Heart left ventricle (tissue), 13 donors: ENCODE results near the gene GBA3.

Experiments used
- POLR2A ChIP-seq, 2 donors: fragments of 450-650 bp; IDR thresholded peaks; one replicate each; pipeline ENCODE4 v1.6.1; 2017; ENCODE audit warnings: antibody characterized with exemption in 2 of 2, mild to moderate bottlenecking in 2 of 2, moderate library complexity in 2 of 2
- TF ChIP-seq, protein P1 (sequence below), 12 donors: fragments of 200-600 bp; sonication (generic) in 4 of 12; IDR thresholded peaks; one replicate each; pipeline versions ENCODE4 v1.5.0 to v1.8.0; 2018 to 2022; ENCODE audit warnings: antibody characterized with exemption in 12 of 12, mild to moderate bottlenecking in 5 of 12
- donor health status: ischemic (EF 13 %, LVEDD 7.1; RV severe dilation, severe dysfunction).
- donor health status: DM: no; HTN: yes; CAD: no.
- donor health status: DM: no; HTN: no; CAD: no.
- donor health status: ischemic (EF 25% LVEDD 6.9; RV normal size, moderate dysfunction).
- donor health status: ischemic (EF 25% LVEDD 5.7; RV mildly dilated, moderate dysfunction).
- donor health status: ischemic (EF 35%, LVEDD 5.7; RV mildly dilated, moderate dysfunction).
- donor health status: nonischemic (EF 11% LVEDD 7.7; RV severe dilation, severe dysfunction).
- donor health status: DM: yes; HTN: yes; CAD: no.
- donor health status: PGD.
- donor health status: ischemic (EF 29% LVEDD 5.4; RV normal size, mild dysfunction).
- donor health status: nonischemic (EF 23%, LVEDD 6.1; RV moderate dilation, normal function).

DNA sequence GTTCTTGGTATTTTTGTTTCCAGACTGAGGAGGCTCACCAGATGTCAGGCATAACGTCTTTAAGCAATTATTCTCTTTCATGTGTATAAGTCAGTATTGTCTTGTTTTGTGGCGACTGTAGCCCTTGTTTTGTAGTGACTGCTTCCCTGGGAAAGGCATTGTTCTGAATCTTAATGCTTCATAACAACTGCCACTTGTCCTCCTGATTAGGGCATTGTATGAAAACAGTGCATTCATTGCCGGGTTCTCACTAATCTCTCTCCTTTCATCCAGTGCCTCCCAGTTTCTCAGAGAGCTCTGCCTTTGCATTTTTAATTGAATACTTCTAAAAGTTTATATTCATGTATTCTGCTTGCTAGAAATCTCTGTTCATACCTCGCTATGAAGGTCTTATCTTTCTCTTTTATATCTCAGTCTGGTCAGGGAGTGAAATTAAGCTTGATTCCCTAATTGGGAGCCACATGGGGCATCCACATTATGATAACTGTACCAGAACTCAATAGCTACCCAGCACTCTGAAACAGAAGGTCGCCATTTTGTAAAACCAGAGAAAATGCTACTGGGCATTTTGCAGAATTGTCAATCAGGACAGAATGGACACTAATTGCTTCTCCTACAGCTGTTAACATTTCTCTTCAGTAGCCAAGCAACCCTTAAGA, 149.8 kb downstream of the GBA3 start:
- TF ChIP-seq, protein P1, sequence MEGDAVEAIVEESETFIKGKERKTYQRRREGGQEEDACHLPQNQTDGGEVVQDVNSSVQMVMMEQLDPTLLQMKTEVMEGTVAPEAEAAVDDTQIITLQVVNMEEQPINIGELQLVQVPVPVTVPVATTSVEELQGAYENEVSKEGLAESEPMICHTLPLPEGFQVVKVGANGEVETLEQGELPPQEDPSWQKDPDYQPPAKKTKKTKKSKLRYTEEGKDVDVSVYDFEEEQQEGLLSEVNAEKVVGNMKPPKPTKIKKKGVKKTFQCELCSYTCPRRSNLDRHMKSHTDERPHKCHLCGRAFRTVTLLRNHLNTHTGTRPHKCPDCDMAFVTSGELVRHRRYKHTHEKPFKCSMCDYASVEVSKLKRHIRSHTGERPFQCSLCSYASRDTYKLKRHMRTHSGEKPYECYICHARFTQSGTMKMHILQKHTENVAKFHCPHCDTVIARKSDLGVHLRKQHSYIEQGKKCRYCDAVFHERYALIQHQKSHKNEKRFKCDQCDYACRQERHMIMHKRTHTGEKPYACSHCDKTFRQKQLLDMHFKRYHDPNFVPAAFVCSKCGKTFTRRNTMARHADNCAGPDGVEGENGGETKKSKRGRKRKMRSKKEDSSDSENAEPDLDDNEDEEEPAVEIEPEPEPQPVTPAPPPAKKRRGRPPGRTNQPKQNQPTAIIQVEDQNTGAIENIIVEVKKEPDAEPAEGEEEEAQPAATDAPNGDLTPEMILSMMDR (IDR thresholded peaks at IDR 0.05) = no peak
- TF ChIP-seq POLR2A (IDR thresholded peaks at IDR 0.05) = no peak
